Fibroblast of villous mesenchyme (primary cell): Measurements from ENCODE around the gene FIGNL2. TPM values are rescaled to one million over a fixed set of nuclear protein-coding genes. Genes with fewer than 3 reads are reported as not detected.
A peak's percentile ranks its signal among the peaks of the same experiment; 100 is the strongest.

Experiments used
- DNase-seq: peaks from one replicate; pipeline ENCODE4 v3.0.0-alpha.2; 2010; ENCODE audit warnings: low read depth
- H3K4me3 ChIP-seq: 2 replicates; pipeline ENCODE4 v1.5.1; 2011; ENCODE audit warnings: low read depth, mild to moderate bottlenecking, low read length
- CTCF ChIP-seq: IDR thresholded peaks from 2 replicates; pipeline ENCODE4 v1.5.1; 2012; ENCODE audit warnings: low read depth, mild to moderate bottlenecking, low read length; ENCODE audit not compliant: insufficient read depth
- total RNA-seq: library from RNA; depleted of rRNA; stranded (reverse); fragments of >200 nt; gene quantifications from 2 replicates; pipeline ENCODE4 v1.2.3, GENCODE V29; 2012

The FIGNL2 gene
- total RNA-seq, 1 donor = under 0.01 TPM

GRCh38 chr12:51792417-51792816, 56.1 kb downstream of the FIGNL2 start:
- no peak for TF ChIP-seq CTCF
- no peak for DNase-seq
- no peak overlapping the region for H3K4me3 ChIP-seq

- no peak overlapping the region for H3K4me3 ChIP-seq
- no peak for TF ChIP-seq CTCF
- DNase-seq = peak; percentile 56
These were observed 59.6 kb downstream of the FIGNL2 start for GRCh38 chr12:51788876-51789275.

- H3K4me3 ChIP-seq = no peak overlapping the region
- no peak for DNase-seq
- no peak for TF ChIP-seq CTCF
These were observed 62.6 kb downstream of the FIGNL2 start for GRCh38 chr12:51785906-51786305.

GRCh38 chr12:51784688-51785087, 63.8 kb downstream of the FIGNL2 start:
- TF ChIP-seq CTCF = no peak
- H3K4me3 ChIP-seq = no peak overlapping the region
- no peak for DNase-seq

GRCh38 chr12:51779876-51780275, 68.6 kb downstream of the FIGNL2 start:
- H3K4me3 ChIP-seq = no peak overlapping the region
- no peak for TF ChIP-seq CTCF
- no peak for DNase-seq

- no peak overlapping the region for H3K4me3 ChIP-seq
- TF ChIP-seq CTCF = no peak
- no peak for DNase-seq
These were observed 70.5 kb downstream of the FIGNL2 start for GRCh38 chr12:51777973-51778372.

- DNase-seq = no peak
- H3K4me3 ChIP-seq = no peak overlapping the region
These were observed 71.1 kb downstream of the FIGNL2 start for GRCh38 chr12:51777457-51777856.

More at GRCh38 chr12:51777457-51777856, 71.1 kb downstream of the FIGNL2 start:
- TF ChIP-seq CTCF = no peak
